ENCODE data around the gene ANKRD6. TPM values are rescaled to one million over a fixed set of nuclear protein-coding genes. Genes with fewer than 3 reads are reported as not detected.

ANKRD6 gene
- total and polyA plus RNA-seq, 2 donors (not counting 1 experiment from before 2014, with no cell fraction given), result 3.8 to 10.5 TPM

GRCh38 chr6:89681983-89682564, 249.1 kb downstream of the ANKRD6 start:
- H3K4me1 ChIP-seq (ENCODE audit: control insufficient read depth in 2 of 2, insufficient read depth in 2 of 2, low read length in 2 of 2), result no peaks in the 10 kb centered on the region
- no peaks in the 10 kb centered on the region for H4K20me1 ChIP-seq (ENCODE audit: control insufficient read depth, insufficient read depth, low read length, poor library complexity, severe bottlenecking)
- CTCF ChIA-PET, result interaction anchor here (0.6 kb wide), 3 partner anchors 23 to 622 kb away, joined by 3 read pairs; no protein-coding TSS in a partner anchor
- no peaks in the 10 kb centered on the region for H3K9me3 ChIP-seq (ENCODE audit: control extremely low read depth in 1 of 3, control insufficient read depth in 2 of 3, insufficient read depth in 1 of 3, low read length in 2 of 3)
- TF ChIP-seq EZH2 (IDR thresholded peaks at IDR 0.05; ENCODE audit: borderline replicate concordance, insufficient read depth, low read depth, low read length, poor library complexity, severe bottlenecking) (no peak), CTCF (IDR thresholded peaks at IDR 0.05) (no peak)
- DNase-seq (no peak), ATAC-seq (ENCODE audit: low read depth) (no peak)
- no peaks in the 10 kb centered on the region for H3K4me1 Mint-ChIP-seq
- no peak overlapping the region for H3K27ac ChIP-seq (ENCODE audit: low read length in 2 of 2)
- POLR2A ChIA-PET, result no interaction called here
- H3K27me3 Mint-ChIP-seq, result no peaks in the 10 kb centered on the region
- intact Hi-C loops (cut with micrococcal nuclease), result no loop called here
- H3K4me2 ChIP-seq (replicated peaks; ENCODE audit: low read depth, low read length, poor library complexity, severe bottlenecking), result no peak overlapping the region
- H3K9ac ChIP-seq (ENCODE audit: low read length), result no peak overlapping the region
- no peak overlapping the region for H3K4me3 Mint-ChIP-seq
- H3K36me3 ChIP-seq (replicated peaks in 1 of 2; ENCODE audit: control extremely low read depth in 1 of 2, control insufficient read depth in 1 of 2, extremely low read depth in 1 of 2, insufficient read depth in 2 of 2, low read length in 1 of 2), result peaks cover 23 to 87% of the 10 kb centered on the region in 2 experiments
- H3K4me3 ChIP-seq (ENCODE audit: control extremely low read depth in 1 of 5, extremely low read depth in 1 of 5, insufficient read depth in 1 of 5, low read depth in 2 of 5, low read length in 4 of 5), result no peak overlapping the region
- no peak overlapping the region for H3K27ac Mint-ChIP-seq
- 97% methylated on average over 5 of the region's 10 CpGs for WGBS (ENCODE audit: insufficient coverage)
- no peaks in the 10 kb centered on the region for H3K9me3 Mint-ChIP-seq (ENCODE audit: insufficient read depth)
- no peaks in the 10 kb centered on the region for H3K79me2 ChIP-seq (ENCODE audit: control insufficient read depth, insufficient read depth, low read length)
- no peaks in the 10 kb centered on the region for H3K27me3 ChIP-seq (replicated peaks in 1 of 4; ENCODE audit: control extremely low read depth in 1 of 4, control insufficient read depth in 3 of 4, insufficient read depth in 4 of 4, low read length in 3 of 4)
- H2AFZ ChIP-seq (ENCODE audit: insufficient read depth, low read depth, low read length, poor library complexity, severe bottlenecking), result no peak overlapping the region

GRCh38 chr6:89682991-89683390, 250.0 kb downstream of the ANKRD6 start:
- Histone ChIP-seq H3K4me2 (replicated peaks; ENCODE audit: low read depth, low read length, poor library complexity, severe bottlenecking) (no peak overlapping the region), H3K27me3 (replicated peaks in 1 of 4; ENCODE audit: control extremely low read depth in 1 of 4, control insufficient read depth in 3 of 4, insufficient read depth in 4 of 4, low read length in 3 of 4) (no peaks in the 10 kb centered on the region), H3K9me3 (ENCODE audit: control extremely low read depth in 1 of 3, control insufficient read depth in 2 of 3, insufficient read depth in 1 of 3, low read length in 2 of 3) (no peaks in the 10 kb centered on the region), H3K27ac (ENCODE audit: low read length in 2 of 2) (no peak overlapping the region), H2AFZ (ENCODE audit: insufficient read depth, low read depth, low read length, poor library complexity, severe bottlenecking) (no peak overlapping the region), H3K4me3 (ENCODE audit: control extremely low read depth in 1 of 5, extremely low read depth in 1 of 5, insufficient read depth in 1 of 5, low read depth in 2 of 5, low read length in 4 of 5) (no peak overlapping the region), H3K79me2 (ENCODE audit: control insufficient read depth, insufficient read depth, low read length) (no peaks in the 10 kb centered on the region), H3K36me3 (replicated peaks in 1 of 2; ENCODE audit: control extremely low read depth in 1 of 2, control insufficient read depth in 1 of 2, extremely low read depth in 1 of 2, insufficient read depth in 2 of 2, low read length in 1 of 2) (peaks cover 23 to 88% of the 10 kb centered on the region in 2 experiments), H3K9ac (ENCODE audit: low read length) (no peak overlapping the region), H3K4me1 (ENCODE audit: control insufficient read depth in 2 of 2, insufficient read depth in 2 of 2, low read length in 2 of 2) (no peaks in the 10 kb centered on the region), H4K20me1 (ENCODE audit: control insufficient read depth, insufficient read depth, low read length, poor library complexity, severe bottlenecking) (no peaks in the 10 kb centered on the region)
- TF ChIP-seq EZH2 (IDR thresholded peaks at IDR 0.05; ENCODE audit: borderline replicate concordance, insufficient read depth, low read depth, low read length, poor library complexity, severe bottlenecking) (no peak), CTCF (IDR thresholded peaks at IDR 0.05) (no peak)
- POLR2A ChIA-PET, result no interaction called here
- H3K27ac Mint-ChIP-seq, result no peak overlapping the region
- no peaks in the 10 kb centered on the region for H3K4me1 Mint-ChIP-seq
- no peak overlapping the region for H3K4me3 Mint-ChIP-seq
- intact Hi-C loops (cut with micrococcal nuclease), result no loop called here
- no peaks in the 10 kb centered on the region for H3K9me3 Mint-ChIP-seq (ENCODE audit: insufficient read depth)
- CTCF ChIA-PET, result no interaction called here
- no peaks in the 10 kb centered on the region for H3K27me3 Mint-ChIP-seq
- no peak for ATAC-seq (ENCODE audit: low read depth)
- no CpG with 5 or more reads among the region's 1 CpG for WGBS (ENCODE audit: insufficient coverage)
- no peak for DNase-seq

Small RNA genes within 50 kb of the gene (small RNA-seq; reads per million reads assigned to genes)
- not detected for gene RN7SL11P (ENCODE audit: insufficient read length, low read depth, low replicate concordance)

Other genes starting within 250 kb of the ANKRD6 start
- not detected in 2 replicates for gene GABRR1, start 215.8 kb upstream of the ANKRD6 start, total RNA-seq
- gene GABRR1, start 215.8 kb upstream of the ANKRD6 start, polyA plus RNA-seq, result not detected in 2 replicates
- gene GABRR2, start 117.9 kb upstream of the ANKRD6 start, total RNA-seq, result 0.59 and 1.6 TPM in 2 replicates
- gene GABRR2, start 117.9 kb upstream of the ANKRD6 start, polyA plus RNA-seq, result 4.7 and 7.8 TPM in 2 replicates
- 28.0 and 31.1 TPM in 2 replicates for gene UBE2J1, start 80.4 kb upstream of the ANKRD6 start, total RNA-seq
- 55.6 and 65.4 TPM in 2 replicates for gene UBE2J1, start 80.4 kb upstream of the ANKRD6 start, polyA plus RNA-seq
- 2.7 and 4.5 TPM in 2 replicates for gene RRAGD, start 20.9 kb upstream of the ANKRD6 start, total RNA-seq
- gene RRAGD, start 20.9 kb upstream of the ANKRD6 start, polyA plus RNA-seq, result 0.27 and 0.58 TPM in 2 replicates
- 31.4 and 33.7 TPM in 2 replicates for gene LYRM2, start 205.6 kb downstream of the ANKRD6 start, total RNA-seq
- gene LYRM2, start 205.6 kb downstream of the ANKRD6 start, polyA plus RNA-seq, result 17.6 and 21.3 TPM in 2 replicates

Data from B cell (primary cell).